BE2C (cell line): Measurements from ENCODE around the gene CD5L.

Experiments used
- DNase-seq: peaks from one replicate; pipeline ENCODE4 v3.0.0-alpha.2; 2020
- H3K27me3 ChIP-seq: fragments of 250-450 bp; sonication (Bioruptor Pico); 2 replicates; pipeline ENCODE4 v1.5.1; 2020; ENCODE audit warnings: mild to moderate bottlenecking
- H3K36me3 ChIP-seq: fragments of 250-450 bp; sonication (Bioruptor Pico); 2 replicates; pipeline ENCODE4 v1.5.1; 2020; ENCODE audit warnings: mild to moderate bottlenecking
- H3K4me1 ChIP-seq: fragments of 250-450 bp; sonication (Bioruptor Pico); 2 replicates; pipeline ENCODE4 v1.5.1; 2020
- H3K4me3 ChIP-seq: 2 replicates; pipeline ENCODE4 v1.5.1; 2011; ENCODE audit warnings: low read depth, low read length
- H3K9me3 ChIP-seq: fragments of 250-450 bp; sonication (Bioruptor Pico); 2 replicates; pipeline ENCODE4 v1.5.1; 2020
- CTCF ChIP-seq: IDR thresholded peaks from 2 replicates; pipeline ENCODE4 v1.5.1; 2012; ENCODE audit warnings: mild to moderate bottlenecking, low read depth, low read length

The CD5L gene

DNA sequence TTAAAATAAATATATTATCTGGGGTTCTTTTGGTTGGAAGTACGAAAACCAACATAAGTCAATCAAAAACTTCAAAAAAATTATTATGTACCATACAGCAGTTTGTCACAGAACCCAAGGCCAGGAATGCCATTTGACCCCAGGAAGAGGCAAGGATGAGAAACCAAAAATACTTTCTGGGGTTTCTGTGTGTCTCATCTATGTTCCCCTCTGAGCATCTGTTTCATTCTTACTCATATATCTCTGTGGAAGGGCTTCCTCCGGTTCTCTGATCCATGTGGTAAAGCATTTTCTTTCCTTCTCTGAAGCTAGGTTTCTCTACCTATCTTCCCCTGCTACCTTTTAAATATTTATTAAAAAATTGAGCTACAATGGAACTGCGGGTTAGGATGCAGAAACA lies 11.9 kb downstream of the CD5L start:
- no peaks in the 10 kb centered on the region for H3K36me3 ChIP-seq
- H3K27me3 ChIP-seq = no peaks in the 10 kb centered on the region
- no peaks in the 10 kb centered on the region for H3K9me3 ChIP-seq
- no peak overlapping the region for H3K4me3 ChIP-seq
- no peak for TF ChIP-seq CTCF
- no peaks in the 10 kb centered on the region for H3K4me1 ChIP-seq
- DNase-seq = no peak

DNA sequence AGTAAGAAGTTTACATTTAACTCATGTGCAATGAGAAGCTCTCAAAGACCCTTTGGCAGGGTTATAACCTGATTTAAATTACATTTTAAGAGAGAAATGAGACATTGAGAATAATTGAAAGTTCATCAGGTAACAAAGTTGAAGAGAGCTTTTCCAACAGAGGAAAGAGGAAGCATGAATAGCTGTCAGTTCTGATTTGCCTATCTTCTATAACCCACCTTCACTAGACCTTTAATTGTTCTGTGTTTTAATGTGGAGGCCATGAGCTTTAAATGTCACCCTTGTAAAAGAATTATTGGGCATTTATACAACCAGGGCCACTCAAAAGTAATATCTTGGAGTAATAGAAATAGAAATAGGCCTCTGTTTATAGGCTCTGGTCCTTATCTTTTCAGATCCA lies 12.4 kb downstream of the CD5L start:
- no peaks in the 10 kb centered on the region for H3K4me1 ChIP-seq
- H3K9me3 ChIP-seq = no peaks in the 10 kb centered on the region
- TF ChIP-seq CTCF = no peak
- no peak overlapping the region for H3K4me3 ChIP-seq
- no peaks in the 10 kb centered on the region for H3K27me3 ChIP-seq
- no peak for DNase-seq
- H3K36me3 ChIP-seq = no peaks in the 10 kb centered on the region

DNA sequence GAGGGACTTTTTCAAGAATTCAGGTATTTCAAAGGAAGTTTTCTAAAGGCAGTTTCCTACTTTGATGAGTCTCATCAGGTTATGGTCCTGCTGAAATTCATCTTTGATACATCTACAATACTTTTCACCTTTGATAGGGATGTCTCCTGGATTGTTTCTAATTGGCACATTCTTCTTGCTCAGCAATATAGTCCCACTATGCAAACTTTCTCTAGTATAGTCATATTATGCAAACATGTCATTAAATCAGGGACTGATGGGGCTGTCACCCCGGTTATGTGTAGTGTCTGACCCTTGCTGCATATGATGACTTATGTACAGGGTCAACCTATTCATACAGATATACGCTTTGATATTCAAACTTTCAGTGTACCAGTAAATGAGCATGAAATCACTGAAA lies 21.3 kb downstream of the CD5L start:
- Histone ChIP-seq H3K27me3 (no peaks in the 10 kb centered on the region), H3K9me3 (no peaks in the 10 kb centered on the region), H3K4me3 (no peak overlapping the region), H3K36me3 (no peaks in the 10 kb centered on the region), H3K4me1 (no peaks in the 10 kb centered on the region)
- no peak for TF ChIP-seq CTCF
- DNase-seq = no peak

DNA sequence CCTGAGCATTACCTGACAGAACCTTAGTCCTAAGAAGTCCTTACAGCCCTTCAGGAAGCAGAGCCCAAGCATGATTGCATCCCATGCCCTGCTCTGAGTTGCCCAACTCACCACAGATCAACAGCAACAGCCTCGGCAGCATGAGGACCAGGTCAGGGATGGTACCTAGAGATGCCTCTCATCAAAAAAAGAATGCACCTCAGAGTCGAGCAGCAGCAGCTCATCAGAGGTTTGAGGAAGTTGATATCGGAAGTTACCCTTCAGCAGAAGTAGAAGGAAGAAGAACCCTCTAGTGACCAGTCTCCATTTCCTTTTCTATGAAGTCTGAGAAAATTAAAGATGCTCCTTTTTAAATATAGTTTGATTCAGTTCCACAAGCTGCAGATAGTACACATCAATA lies 21.7 kb downstream of the CD5L start, which contains the start of gene FCRL1:
Gene FCRL1 (minus strand): TSS at position 225 of the 400 bp plus-strand sequence. CDS start 83 bp downstream, at position 142.
- no peaks in the 10 kb centered on the region for H3K9me3 ChIP-seq
- no peaks in the 10 kb centered on the region for H3K36me3 ChIP-seq
- H3K27me3 ChIP-seq = no peaks in the 10 kb centered on the region
- TF ChIP-seq CTCF = no peak
- no peak for DNase-seq
- no peak within 1 kb of the TSS for H3K4me3 ChIP-seq
- H3K4me1 ChIP-seq = no peaks in the 10 kb centered on the region

GRCh38 chr1:157819215-157819614 lies 22.4 kb downstream of the CD5L start:
- TF ChIP-seq CTCF = no peak
- no peaks in the 10 kb centered on the region for H3K36me3 ChIP-seq
- H3K4me3 ChIP-seq = no peak overlapping the region
- no peaks in the 10 kb centered on the region for H3K27me3 ChIP-seq
- no peak for DNase-seq
- H3K4me1 ChIP-seq = no peaks in the 10 kb centered on the region
- no peaks in the 10 kb centered on the region for H3K9me3 ChIP-seq

GRCh38 chr1:157813269-157813668 lies 28.3 kb downstream of the CD5L start:
- TF ChIP-seq CTCF = no peak
- H3K36me3 ChIP-seq = no peaks in the 10 kb centered on the region
- H3K4me1 ChIP-seq = no peaks in the 10 kb centered on the region
- H3K9me3 ChIP-seq = no peaks in the 10 kb centered on the region
- H3K27me3 ChIP-seq = no peaks in the 10 kb centered on the region
- no peak for DNase-seq
- no peak overlapping the region for H3K4me3 ChIP-seq
